GM12878 (cell line): ENCODE measurements around the gene TMCC3. TPM values are rescaled to one million over a fixed set of nuclear protein-coding genes. Genes with fewer than 3 reads are reported as not detected.

Experiments used
- ATAC-seq: fragments of 200-7000 bp; cut with Tn5 transposase; 3 replicates; pipeline ENCODE4 v1.9.1; 2020; ENCODE audit warnings: mild to moderate bottlenecking, moderate library complexity
- BruUV-seq: library from RNA; stranded (reverse); fragments of 400-500 nt; replicated peaks from 2 replicates; lab custom pipeline; 2021; lab: Mats Ljungman, UMichigan
- CTCF ChIA-PET: fragments of 300-600 bp; sonication (Branson Sonifier 250); formaldehyde crosslinking; extraction: SDS; loops from one replicate; lab custom pipeline; 2021; ENCODE audit warnings: inconsistent platforms; lab: Yijun Ruan, JAX
- POLR2A ChIA-PET: fragments of 350-600 bp; formaldehyde crosslinking; extraction: SDS; loops from one replicate; lab custom pipeline; 2021; ENCODE audit warnings: inconsistent platforms; lab: Charles Lee
- RAD21 ChIA-PET: fragments of 300-600 bp; sonication (Branson Sonifier 250); formaldehyde crosslinking; loops from one replicate; lab custom pipeline; 2023; ENCODE audit warnings: antibody characterized with exemption; ENCODE audit not compliant: unreplicated experiment; lab: Charles Lee
- SMC1A ChIA-PET: fragments of 300-600 bp; sonication (Branson Sonifier 250); formaldehyde crosslinking; loops from one replicate; lab custom pipeline; 2023; ENCODE audit not compliant: unreplicated experiment, uncharacterized antibody; lab: Charles Lee
- DNase-seq: peaks from one replicate; pipeline ENCODE4 v3.0.0-alpha.2; 2011; ENCODE audit warnings: low read depth, low spot score
- FAIRE-seq: peaks from 3 replicates; lab custom pipeline; 2011; peaks lifted over from hg19 to GRCh38; lab: Jason Lieb, UNC
- H2AFZ ChIP-seq: 2 replicates; pipeline ENCODE4 v1.6.0; 2011; ENCODE audit warnings: low read depth, low read length, control low read depth; ENCODE audit not compliant: control insufficient read depth
- H3K27ac ChIP-seq: 2 replicates; pipeline ENCODE4 v1.5.1; 2011; ENCODE audit warnings: control low read depth; ENCODE audit not compliant: control insufficient read depth, insufficient read depth
- H3K27me3 ChIP-seq, 2 experiments: replicated peaks in 1 of 2; 2 replicates each; pipeline versions ENCODE4 v1.6.0 to v1.6.1; 2011; ENCODE audit warnings: low read length in 1 of 2; ENCODE audit not compliant: control insufficient read depth in 2 of 2, insufficient read depth in 2 of 2
- H3K36me3 ChIP-seq, 2 experiments: 2 replicates each; pipeline ENCODE4 v1.5.1; 2011; ENCODE audit warnings: low read length in 1 of 2; ENCODE audit not compliant: control insufficient read depth in 2 of 2, insufficient read depth in 2 of 2
- H3K4me1 ChIP-seq: 2 replicates; pipeline ENCODE4 v1.6.1; 2011; ENCODE audit warnings: mild to moderate bottlenecking, low read length, moderate library complexity, mixed read lengths; ENCODE audit not compliant: control insufficient read depth, insufficient read depth
- H3K4me2 ChIP-seq: 2 replicates; pipeline ENCODE4 v1.6.0; 2011; ENCODE audit warnings: control low read depth; ENCODE audit not compliant: control insufficient read depth, insufficient read depth
- H3K4me3 ChIP-seq: fragments of 200-600 bp; sonication (generic); 2 replicates; pipeline ENCODE4 v1.5.1; 2016
- H3K79me2 ChIP-seq: 2 replicates; pipeline ENCODE4 v1.6.0; 2011; ENCODE audit warnings: low read length; ENCODE audit not compliant: control insufficient read depth, insufficient read depth
- H3K9ac ChIP-seq: 2 replicates; pipeline ENCODE4 v1.8.0; 2011; ENCODE audit warnings: low read length, control low read depth, mixed read lengths; ENCODE audit not compliant: control insufficient read depth, insufficient read depth
- H3K9me3 ChIP-seq: replicated peaks from 3 replicates; pipeline ENCODE4 v1.5.1; 2011; ENCODE audit warnings: mild to moderate bottlenecking, low read length; ENCODE audit not compliant: control insufficient read depth, insufficient read depth
- H4K20me1 ChIP-seq: 2 replicates; pipeline ENCODE4 v1.6.0; 2011; ENCODE audit not compliant: control insufficient read depth, insufficient read depth
- BRCA1 ChIP-seq: IDR thresholded peaks from 2 replicates; pipeline ENCODE4 v1.6.1; 2011; ENCODE audit warnings: low read depth, low read length, improper control_type of control experiment
- CEBPZ ChIP-seq: fragments of 150-350 bp; IDR thresholded peaks from 2 replicates; pipeline ENCODE4 v1.6.1; 2016; ENCODE audit warnings: low read depth, low read length
- CREB1 ChIP-seq: IDR thresholded peaks from 2 replicates; pipeline ENCODE4 v1.6.1; 2012; ENCODE audit warnings: low read depth, mild to moderate bottlenecking, inconsistent platforms
- EP300 ChIP-seq, 2 experiments: fragments of 150-350 bp in 1 of 2; IDR thresholded peaks; 2 replicates each; pipeline ENCODE4 v1.6.1; 2011 to 2012; ENCODE audit warnings: low read depth in 2 of 2, low read length in 2 of 2, borderline replicate concordance in 1 of 2, improper control_type of control experiment in 1 of 2, inconsistent platforms in 1 of 2; ENCODE audit not compliant: control insufficient read depth in 1 of 2
- KAT2A ChIP-seq: conservative IDR thresholded peaks from 2 replicates; pipeline ENCODE4 v1.6.1; 2011; ENCODE audit warnings: low read depth, low read length; ENCODE audit not compliant: control insufficient read depth
- MEF2B ChIP-seq: fragments of 450-650 bp; IDR thresholded peaks from 2 replicates; pipeline ENCODE4 v1.6.1; 2018; ENCODE audit warnings: mild to moderate bottlenecking, moderate library complexity; ENCODE audit not compliant: partially characterized antibody, poor library complexity, severe bottlenecking
- RFX5 ChIP-seq: IDR thresholded peaks from 2 replicates; pipeline ENCODE4 v1.6.1; 2011; ENCODE audit warnings: low read depth, low read length, improper control_type of control experiment
- SPI1 ChIP-seq: IDR thresholded peaks from 2 replicates; pipeline ENCODE4 v1.6.1; 2011; ENCODE audit warnings: low read depth, mild to moderate bottlenecking, low read length, moderate library complexity, borderline replicate concordance; ENCODE audit not compliant: insufficient read depth
- SREBF2 ChIP-seq: IDR thresholded peaks from 2 replicates; pipeline ENCODE4 v1.6.1; 2012; ENCODE audit warnings: mild to moderate bottlenecking, low read length
- TCF7 ChIP-seq: IDR thresholded peaks from 2 replicates; pipeline ENCODE4 v1.6.1; 2014; ENCODE audit warnings: antibody characterized with exemption, borderline replicate concordance
- ZNF592 ChIP-seq: fragments of 450-650 bp; IDR thresholded peaks from 2 replicates; pipeline ENCODE4 v1.6.1; 2017; ENCODE audit warnings: mild to moderate bottlenecking, moderate library complexity
- WGBS: methylation state at CpG from one replicate; pipeline ENCODE4 v1.1.6; 2016; ENCODE audit warnings: low lambda C conversion rate; ENCODE audit not compliant: insufficient replicate concordance, insufficient coverage; ENCODE audit errors: missing lambda C conversion rate; 5-methylcytosine and 5-hydroxymethylcytosine counted together
- in situ Hi-C: fragments of 300-500 bp; cut with MboI; formaldehyde crosslinking; loops from 9 replicates; pipeline ENCODE4 v1.14.3; 2018; ENCODE audit warnings: mixed read lengths
- intact Hi-C: fragments of 100-400 bp; cut with micrococcal nuclease; formaldehyde crosslinking; loops from one replicate; pipeline ENCODE4 v1.14.2; 2022; ENCODE audit not compliant: unreplicated experiment
- polyA plus RNA-seq, 11 experiments: library from polyadenylated mRNA; depleted of rRNA in 4 of 11; unstranded in 6 of 11; stranded (reverse) in 5 of 11; fragments of >200 nt; fragmentation: Nextera tagmentation in 4 of 11; fragmentation: Illumina TruSeq in 1 of 11; extraction: Ambion mirVana in 4 of 11; extraction: Trizol in 1 of 11; gene quantifications; 1 replicate in 1 of 11; 2 replicates in 10 of 11; pipeline versions ENCODE4 v1.2.1 to v1.2.3, GENCODE V29; 2011 to 2016; ENCODE audit warnings: inconsistent platforms in 2 of 11, missing spikeins in 2 of 11, low read depth in 1 of 11
- total RNA-seq, 4 experiments: library from RNA; depleted of rRNA in 3 of 4; stranded (reverse); fragments of >200 nt in 3 of 4; fragmentation: Illumina TruSeq in 1 of 4; extraction: Trizol in 1 of 4; gene quantifications; 2 replicates each; pipeline versions ENCODE4 v1.2.1 to v1.2.3, GENCODE V29; 2013 to 2021

TMCC3 gene
- total and polyA plus RNA-seq, 10 of the 15 experiments (the other 5 are each of a cell fraction or from before 2014, with no cell fraction given), result 5.8 to 29.8 (median 12.6) TPM

DNA sequence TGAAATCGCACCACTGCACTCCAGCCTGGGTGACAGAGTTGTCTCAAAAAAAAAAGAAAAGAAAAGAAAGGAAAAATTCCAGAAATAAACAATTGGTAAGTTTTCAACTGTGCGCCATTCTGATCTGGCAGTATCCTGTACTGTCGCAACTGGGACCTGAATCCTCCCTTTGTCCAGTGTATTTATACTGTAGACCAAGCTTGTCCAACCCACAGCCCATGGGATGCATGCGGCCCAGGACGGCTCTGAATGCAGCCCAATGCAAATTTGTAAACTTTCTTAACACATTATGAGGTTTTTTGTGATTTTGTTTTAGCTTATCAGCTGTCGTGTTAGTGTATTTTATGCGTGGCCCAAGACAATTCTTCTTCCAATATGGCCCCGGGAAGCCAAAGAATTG, 84.7 kb downstream of the TMCC3 start:
- no peaks in the 10 kb centered on the region for H3K9me3 ChIP-seq
- no peak for TF ChIP-seq CREB1
- no peak for TF ChIP-seq SPI1
- TF ChIP-seq ZNF592, result no peak
- no peak for TF ChIP-seq SREBF2
- TF ChIP-seq KAT2A, result no peak
- TF ChIP-seq TCF7, result no peak
- no peak for TF ChIP-seq RFX5
- TF ChIP-seq BRCA1, result no peak
- no peak for TF ChIP-seq CEBPZ
- no peak for TF ChIP-seq EP300 (IDR thresholded peaks at IDR 0.05; ENCODE audit: borderline replicate concordance in 1 of 2, control insufficient read depth in 1 of 2, low read depth in 2 of 2, low read length in 2 of 2)
- TF ChIP-seq MEF2B, result no peak
- no peaks in the 10 kb centered on the region for H3K27me3 ChIP-seq
- no peak overlapping the region for H2AFZ ChIP-seq
- 97% methylated on average over 8 of the region's 8 CpGs for WGBS
- ChIA-PET CTCF (no interaction called here), POLR2A (no interaction called here), SMC1A (no interaction called here), RAD21 (no interaction called here)
- H3K36me3 ChIP-seq, result peaks cover 5 to 10% of the 10 kb centered on the region in 2 experiments; a peak in 3 of 4 replicates
- ATAC-seq (no peak), DNase-seq (no peak), FAIRE-seq (no peak)
- peaks cover 41% of the 10 kb centered on the region for H3K4me1 ChIP-seq
- in situ Hi-C loops, result no loop called here
- no peak overlapping the region for H3K4me2 ChIP-seq
- no peak overlapping the region for H3K9ac ChIP-seq
- no TSS peak for BruUV-seq
- H4K20me1 ChIP-seq, result no peaks in the 10 kb centered on the region
- no peak overlapping the region for H3K27ac ChIP-seq
- no peak overlapping the region for H3K4me3 ChIP-seq
- intact Hi-C loops, result no loop called here
- no peaks in the 10 kb centered on the region for H3K79me2 ChIP-seq
